Measurements from ENCODE around the gene CLRN3.

Gene CLRN3

GRCh38 chr10:127899766-127900387 lies 7.1 kb upstream of the CLRN3 start:
- no peak for DNase-seq

DNA sequence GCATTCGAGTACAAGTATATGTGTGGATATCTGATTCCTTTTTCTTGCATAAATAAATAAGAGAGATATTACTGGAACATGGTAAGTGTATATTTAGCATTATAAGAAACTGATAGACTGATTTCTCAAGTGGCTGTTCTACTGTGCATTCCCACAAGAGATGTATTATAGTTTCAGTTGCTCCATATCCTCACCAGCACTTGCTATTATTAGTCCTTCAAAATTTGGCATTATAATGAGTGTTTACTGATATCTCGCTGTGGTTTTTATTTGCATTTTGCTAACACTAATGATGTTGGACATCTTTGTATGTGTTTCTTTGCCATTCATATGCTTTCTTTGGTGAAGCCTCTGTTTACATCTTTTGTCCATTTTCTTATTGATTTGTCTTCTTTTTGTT lies 4.4 kb upstream of the CLRN3 start:
- DNase-seq: no peak

GRCh38 chr10:127896590-127896989 lies 3.8 kb upstream of the CLRN3 start:
- no peak for DNase-seq

- DNase-seq: no peak
Measured at GRCh38 chr10:127894146-127894545, 1.4 kb upstream of the CLRN3 start.

DNA sequence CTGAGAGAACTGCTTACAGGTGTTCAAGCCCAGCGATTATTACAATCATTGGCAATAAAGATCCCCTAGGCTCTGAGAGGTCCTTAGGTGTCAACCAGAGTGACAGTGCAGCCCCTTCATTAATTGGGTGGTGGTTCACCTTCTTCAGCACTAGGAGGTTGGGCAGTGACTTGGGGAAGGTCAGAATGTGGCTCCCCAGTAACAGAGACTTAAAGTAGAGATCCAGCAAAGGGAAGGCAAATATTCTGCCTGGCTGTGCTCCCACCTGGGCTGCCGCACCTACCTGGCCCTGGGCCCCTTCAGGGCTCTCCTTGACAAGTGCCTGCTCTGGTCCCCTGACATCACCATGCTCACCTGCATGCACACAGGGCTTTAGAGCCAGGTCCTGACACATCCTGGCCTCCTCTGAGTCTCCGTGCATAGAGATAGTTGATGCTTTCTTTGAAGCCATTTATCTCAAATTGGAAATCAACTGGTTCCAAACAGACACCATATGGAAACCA lies 1.9 kb downstream of the CLRN3 start:
- no peak for DNase-seq

DNA sequence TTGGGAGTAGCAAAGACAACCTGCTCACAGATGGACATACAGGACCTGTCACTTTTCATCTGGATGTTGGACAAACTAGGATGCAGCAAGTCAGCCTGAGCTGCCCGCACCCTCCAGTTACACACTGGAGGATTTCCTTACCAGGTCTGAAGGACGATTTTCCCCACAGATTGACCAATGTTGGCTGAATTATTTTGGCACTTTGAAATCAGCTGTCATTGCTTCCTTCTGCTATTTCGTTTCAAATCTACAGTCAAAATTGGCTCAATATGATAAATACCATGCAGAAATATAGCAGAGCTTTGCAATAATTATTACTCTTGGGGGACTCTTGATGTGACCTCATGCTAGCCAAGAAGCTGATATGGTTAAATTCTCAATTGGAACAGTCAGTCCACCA lies 2.5 kb downstream of the CLRN3 start:
- DNase-seq: no peak

- DNase-seq: peak; percentile 4
Measured at GRCh38 chr10:127889605-127890195, 3.0 kb downstream of the CLRN3 start.

- DNase-seq: no peak
Measured at GRCh38 chr10:127888521-127889312, 4.0 kb downstream of the CLRN3 start.

GRCh38 chr10:127887541-127888415 lies 5.0 kb downstream of the CLRN3 start:
- no peak for DNase-seq

- DNase-seq: no peak
Measured at GRCh38 chr10:127886371-127887051, 6.2 kb downstream of the CLRN3 start.

GRCh38 chr10:127884501-127884900 lies 8.2 kb downstream of the CLRN3 start:
- DNase-seq: no peak

DNA sequence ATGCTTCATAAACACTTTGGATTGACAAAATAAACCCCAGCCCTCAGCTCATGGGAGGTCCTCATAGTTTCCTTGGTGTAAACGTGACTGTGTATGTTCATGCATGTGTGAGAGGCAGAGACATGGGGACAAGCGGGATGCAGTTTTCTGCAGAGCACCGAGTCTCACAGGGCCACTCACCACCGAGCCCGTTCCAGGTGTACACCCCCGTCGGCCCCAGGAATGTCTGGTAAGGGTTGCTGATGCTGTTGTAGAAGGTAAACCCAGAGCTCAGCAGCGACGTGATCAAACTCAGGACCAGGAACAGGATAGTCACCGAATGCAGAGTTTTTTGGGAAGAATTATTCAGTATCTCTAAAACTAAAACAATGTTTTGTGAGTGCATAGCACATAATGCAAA lies 9.2 kb downstream of the CLRN3 start:
- no peak for DNase-seq

- no peak for DNase-seq
Measured at GRCh38 chr10:127882801-127883459, 9.8 kb downstream of the CLRN3 start.

DNA sequence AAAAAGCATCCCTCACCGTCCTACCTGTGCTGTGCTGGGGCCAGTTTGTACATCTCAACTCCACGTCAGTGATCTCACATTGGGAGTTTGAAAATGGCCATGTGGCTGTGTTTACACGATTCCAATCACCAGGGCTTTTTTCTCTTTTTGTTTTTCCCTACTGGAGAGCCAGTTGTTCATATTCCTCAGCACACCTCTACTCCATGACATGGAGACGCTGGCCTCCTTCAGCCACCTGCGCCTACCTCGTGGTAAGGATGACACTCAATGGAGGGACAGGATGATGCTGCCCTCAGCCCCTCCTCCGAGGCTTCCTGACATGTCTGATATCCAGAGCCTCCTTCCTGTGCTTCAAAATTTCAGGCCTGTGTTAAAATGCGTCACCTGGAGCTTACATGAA lies 10.3 kb downstream of the CLRN3 start:
- DNase-seq: no peak

DNA sequence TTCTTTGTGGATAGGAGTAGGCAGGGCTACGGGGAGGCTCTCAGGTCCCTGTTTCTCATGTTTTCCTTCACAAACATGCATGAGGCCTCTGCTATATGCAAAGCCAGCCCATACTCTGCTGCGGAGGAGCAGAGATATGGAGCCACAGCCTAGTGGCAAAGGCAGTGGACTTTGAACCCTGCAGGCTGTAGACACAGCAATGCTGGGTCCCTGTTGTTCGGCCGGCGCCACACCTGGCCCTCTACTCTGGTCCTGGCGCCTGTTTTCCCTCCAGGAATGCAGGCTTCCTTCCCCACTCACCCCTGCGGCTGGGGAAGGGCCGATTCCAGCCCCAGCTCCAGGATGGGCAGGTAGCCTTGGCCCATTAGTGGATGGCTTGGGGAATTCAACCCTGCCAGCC lies 11.5 kb downstream of the CLRN3 start:
- DNase-seq: no peak

- no peak for DNase-seq
Measured at GRCh38 chr10:127880557-127880956, 12.2 kb downstream of the CLRN3 start.

- no peak for DNase-seq
Measured at GRCh38 chr10:127878475-127879055, 14.2 kb downstream of the CLRN3 start.

- no peak for DNase-seq
Measured at GRCh38 chr10:127877699-127878098, 15.0 kb downstream of the CLRN3 start.

GRCh38 chr10:127877116-127877515 lies 15.6 kb downstream of the CLRN3 start:
- DNase-seq: no peak

- DNase-seq: no peak
Measured at GRCh38 chr10:127875916-127876315, 16.8 kb downstream of the CLRN3 start.

DNA sequence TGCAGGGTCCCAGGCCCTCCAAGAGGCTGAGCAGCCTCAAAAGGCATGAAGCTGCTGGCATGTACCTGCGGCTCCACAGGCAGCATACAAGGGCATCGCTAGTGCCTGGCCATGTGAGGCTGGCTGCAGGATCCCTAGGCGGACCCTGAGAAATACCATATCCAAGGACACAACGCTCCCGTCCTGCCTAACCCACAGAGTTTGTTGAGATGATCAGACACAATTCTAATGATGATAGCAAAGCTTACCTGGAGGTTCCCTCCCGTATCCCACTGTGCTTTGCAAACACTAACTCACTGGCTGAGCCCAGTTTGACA lies 17.3 kb downstream of the CLRN3 start:
- no peak for DNase-seq
